ENCODE results near the gene PLAGL2.

The PLAGL2 gene

DNA sequence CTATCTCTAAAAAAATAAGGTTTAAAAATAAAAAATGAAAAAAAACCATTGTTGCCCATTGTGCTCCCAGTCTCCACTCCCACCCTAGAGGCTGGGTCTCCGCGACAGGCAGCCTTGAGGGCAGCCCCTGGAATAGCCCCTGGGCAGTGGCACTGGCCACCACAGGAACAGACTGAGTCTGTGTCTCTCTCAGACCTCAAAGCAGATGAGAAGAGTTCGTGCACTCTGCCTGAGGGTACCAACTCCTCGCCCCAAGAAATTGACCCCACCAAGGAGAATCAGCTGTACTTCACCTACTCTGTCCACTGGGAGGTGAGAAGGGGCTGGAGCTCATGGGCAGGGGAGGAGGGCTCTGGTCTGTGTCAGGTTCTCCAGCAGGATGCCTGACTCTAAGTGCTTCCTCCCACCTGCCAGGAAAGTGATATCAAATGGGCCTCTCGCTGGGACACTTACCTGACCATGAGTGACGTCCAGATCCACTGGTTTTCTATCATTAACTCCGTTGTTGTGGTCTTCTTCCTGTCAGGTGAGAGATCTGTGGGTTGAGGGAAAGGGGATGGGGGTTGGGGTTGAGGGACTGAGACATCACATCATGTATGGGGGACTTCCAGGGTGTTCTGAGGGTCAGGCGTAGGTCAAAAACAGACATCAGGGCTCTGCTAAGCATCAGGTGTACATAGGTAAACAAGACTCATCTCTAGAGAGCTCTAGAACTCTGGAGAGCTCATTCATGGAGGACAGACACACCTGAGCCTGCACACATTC lies 62.5 kb downstream of the PLAGL2 start:
- no peak for FAIRE-seq

DNA sequence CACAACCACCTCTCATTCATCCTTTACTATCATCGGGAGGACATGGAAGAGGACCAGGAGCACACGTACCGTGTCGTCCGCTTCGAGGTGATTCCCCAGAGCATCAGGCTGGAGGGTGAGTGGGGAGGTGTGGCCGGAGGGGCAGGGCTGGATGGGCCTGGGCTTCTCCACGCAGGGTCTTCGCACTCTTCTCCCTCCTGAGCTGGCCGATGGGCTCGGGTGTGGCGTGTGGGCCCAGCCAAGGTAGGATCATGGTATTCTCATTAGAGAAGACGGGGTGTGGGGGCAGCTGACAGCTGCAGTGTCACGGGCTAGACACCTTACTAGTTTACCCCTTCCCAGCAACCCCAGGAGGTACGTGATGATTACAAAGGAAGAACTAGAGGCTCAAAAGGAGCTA lies 64.6 kb downstream of the PLAGL2 start:
- no peak for FAIRE-seq

All from islet of Langerhans (tissue), 1 donor.